HepG2 (cell line): ENCODE data around the gene HSPA1A. TPM values are rescaled to one million over a fixed set of nuclear protein-coding genes. Genes with fewer than 3 reads are reported as not detected.
A peak's percentile ranks its signal among the peaks of the same experiment; 100 is the strongest.
"Not testable (repeated sequence)": the region's sequence is repeated elsewhere in the genome, so short reads cannot be mapped to it uniquely, and the experiment has no call there.

Experiments used
- ATAC-seq: fragments of 200-7000 bp; cut with Tn5 transposase; 3 replicates; pipeline ENCODE4 v1.9.1; 2020; ENCODE audit warnings: mild to moderate bottlenecking, moderate library complexity
- BruUV-seq: library from RNA; stranded (reverse); fragments of 400-500 nt; replicated peaks from 2 replicates; lab custom pipeline; 2021; lab: Mats Ljungman, UMichigan
- CTCF ChIA-PET: fragments of 300-600 bp; formaldehyde crosslinking; extraction: SDS; loops from one replicate; lab custom pipeline; 2021; ENCODE audit warnings: low total read pairs, inconsistent platforms, low intra/inter-chr PET ratio; lab: Yijun Ruan, JAX
- POLR2A ChIA-PET: fragments of 350-600 bp; sonication (Branson Sonifier 250); formaldehyde crosslinking; loops from one replicate; lab custom pipeline; 2020; ENCODE audit warnings: antibody characterized with exemption, inconsistent platforms; lab: Yijun Ruan, JAX
- DNase-seq: peaks from one replicate; pipeline ENCODE4 v3.0.0-alpha.2; 2015; ENCODE audit warnings: low spot score
- FAIRE-seq: peaks from 3 replicates; lab custom pipeline; 2011; peaks lifted over from hg19 to GRCh38; lab: Jason Lieb, UNC
- H2AFZ ChIP-seq: one replicate; pipeline ENCODE4 v1.6.1; 2011; ENCODE audit warnings: low read length, inconsistent platforms
- H3K27ac ChIP-seq: fragments of 300-600 bp; 3 replicates; pipeline ENCODE4 v1.8.0; 2011; ENCODE audit warnings: mixed run types, mild to moderate bottlenecking, mixed read lengths, low read length, inconsistent platforms; ENCODE audit not compliant: insufficient read depth; ENCODE audit errors: extremely low read length
- H3K27me3 ChIP-seq, 2 experiments: fragments of 200-600 bp in 1 of 2; 2 replicates in 1 of 2; 3 replicates in 1 of 2; pipeline versions ENCODE4 v1.6.0 to v1.8.0; 2011; ENCODE audit warnings: low read length in 2 of 2, mild to moderate bottlenecking in 2 of 2, moderate library complexity in 2 of 2, inconsistent platforms in 1 of 2; ENCODE audit not compliant: insufficient read depth in 2 of 2, control insufficient read depth in 1 of 2
- H3K36me3 ChIP-seq, 2 experiments: fragments of 200-600 bp in 1 of 2; replicated peaks in 1 of 2; 2 replicates in 1 of 2; 3 replicates in 1 of 2; pipeline versions ENCODE4 v1.5.1 to v1.8.0; 2011; ENCODE audit warnings: low read length in 2 of 2, inconsistent platforms in 1 of 2; ENCODE audit not compliant: insufficient read depth in 2 of 2, control insufficient read depth in 1 of 2
- H3K4me1 ChIP-seq: 2 replicates; pipeline ENCODE4 v1.5.1; 2012; ENCODE audit warnings: low read length, inconsistent platforms; ENCODE audit not compliant: insufficient read depth
- H3K4me2 ChIP-seq: 2 replicates; pipeline ENCODE4 v1.6.0; 2011; ENCODE audit warnings: low read depth, low read length, inconsistent platforms
- H3K4me3 ChIP-seq, 3 experiments: fragments of 200-600 bp in 1 of 3; sonication (generic), shearing (Covaris generic) in 1 of 3; replicated peaks in 1 of 3; 2 replicates each; pipeline ENCODE4 v1.5.1; 2011 to 2016; ENCODE audit warnings: low read length in 3 of 3, inconsistent platforms in 2 of 3, low read depth in 2 of 3, mild to moderate bottlenecking in 2 of 3, control low read depth in 1 of 3, mixed read lengths in 1 of 3; ENCODE audit not compliant: insufficient read depth in 1 of 3
- H3K79me2 ChIP-seq: one replicate; pipeline ENCODE4 v1.6.1; 2011; ENCODE audit warnings: low read length, inconsistent platforms; ENCODE audit not compliant: insufficient read depth
- H3K9ac ChIP-seq: 2 replicates; pipeline ENCODE4 v1.6.0; 2011; ENCODE audit warnings: mild to moderate bottlenecking, low read depth, low read length, inconsistent platforms; ENCODE audit not compliant: insufficient read depth
- H3K9me3 ChIP-seq: 2 replicates; pipeline ENCODE4 v1.5.1; 2012; ENCODE audit warnings: mild to moderate bottlenecking, low read length
- H4K20me1 ChIP-seq: 2 replicates; pipeline ENCODE4 v1.6.0; 2011; ENCODE audit warnings: inconsistent platforms, mild to moderate bottlenecking, low read length, moderate library complexity; ENCODE audit not compliant: insufficient read depth
- ATF7-NPFF ChIP-seq: sonication (generic); formaldehyde crosslinking; IDR thresholded peaks from 2 replicates; pipeline ENCODE4 v1.8.1; 2023; ENCODE audit warnings: mild to moderate bottlenecking, low read depth, missing genetic modification reagents, moderate library complexity
- CHCHD3 ChIP-seq: sonication (generic); formaldehyde crosslinking; IDR thresholded peaks from 2 replicates; pipeline ENCODE4 v1.8.0; 2022; ENCODE audit warnings: mild to moderate bottlenecking, missing genetic modification reagents, moderate library complexity
- NFE2L1 ChIP-seq: sonication (generic); formaldehyde crosslinking; IDR thresholded peaks from 2 replicates; pipeline ENCODE4 v1.4.0; 2020; ENCODE audit warnings: missing genetic modification reagents, mild to moderate bottlenecking, borderline replicate concordance
- POGZ ChIP-seq: sonication (generic); formaldehyde crosslinking; IDR thresholded peaks from 2 replicates; pipeline ENCODE4 v1.4.0; 2020; ENCODE audit warnings: mild to moderate bottlenecking, missing genetic modification reagents
- RBFOX2 ChIP-seq: fragments of 200-400 bp; formaldehyde crosslinking; IDR thresholded peaks from 2 replicates; pipeline ENCODE4 v1.6.1; 2017; ENCODE audit warnings: low read depth, mild to moderate bottlenecking, low read length
- RXRA ChIP-seq: sonication (generic); formaldehyde crosslinking; IDR thresholded peaks from 2 replicates; pipeline ENCODE4 v1.5.1; 2020; ENCODE audit warnings: missing genetic modification reagents
- SALL1 ChIP-seq: sonication (generic); formaldehyde crosslinking; IDR thresholded peaks from 2 replicates; pipeline ENCODE4 v1.8.0; 2022; ENCODE audit warnings: mild to moderate bottlenecking, missing genetic modification reagents
- SP4 ChIP-seq: sonication (generic); formaldehyde crosslinking; IDR thresholded peaks from 2 replicates; pipeline ENCODE4 v1.8.1; 2023; ENCODE audit warnings: mild to moderate bottlenecking, missing genetic modification reagents
- TARDBP ChIP-seq: sonication (generic); formaldehyde crosslinking; IDR thresholded peaks from 2 replicates; pipeline ENCODE4 v1.8.0; 2022; ENCODE audit warnings: mild to moderate bottlenecking, missing genetic modification reagents
- ZBTB33 ChIP-seq: sonication (generic); formaldehyde crosslinking; IDR thresholded peaks from 2 replicates; pipeline ENCODE4 v1.4.0; 2020; ENCODE audit warnings: missing genetic modification reagents
- ZBTB38 ChIP-seq: sonication (generic); formaldehyde crosslinking; IDR thresholded peaks from 2 replicates; pipeline ENCODE4 v1.5.1; 2020; ENCODE audit warnings: mild to moderate bottlenecking, missing genetic modification reagents
- ZNF687 ChIP-seq: sonication (generic); formaldehyde crosslinking; IDR thresholded peaks from 2 replicates; pipeline ENCODE4 v1.5.1; 2020; ENCODE audit warnings: mild to moderate bottlenecking, missing genetic modification reagents, moderate library complexity
- ZNF768 ChIP-seq: sonication (generic); formaldehyde crosslinking; IDR thresholded peaks from 2 replicates; pipeline ENCODE4 v1.4.0; 2020; ENCODE audit warnings: missing genetic modification reagents
- WGBS: methylation state at CpG from one replicate; pipeline ENCODE4 v1.1.6; 2017; ENCODE audit warnings: low lambda C conversion rate; 5-methylcytosine and 5-hydroxymethylcytosine counted together
- in situ Hi-C: cut with HindIII; loops from 2 replicates; pipeline ENCODE4 v1.10.0; 2017; ENCODE audit warnings: low pct_unique_long_range_greater_than_20kb; ENCODE audit not compliant: extremely low pct_ligation_motif_present
- intact Hi-C: fragments of 100-400 bp; cut with micrococcal nuclease; formaldehyde crosslinking; loops from one replicate; pipeline ENCODE4 v1.10.0; 2022; ENCODE audit not compliant: unreplicated experiment
- polyA plus RNA-seq, 8 experiments: library from polyadenylated mRNA; depleted of rRNA in 3 of 8; stranded (reverse) in 7 of 8; unstranded in 1 of 8; fragments of >200 nt; fragmentation: Illumina TruSeq in 4 of 8; extraction: Trizol in 4 of 8; gene quantifications; 2 replicates each; pipeline versions ENCODE4 v1.2.1 to v1.2.3, GENCODE V29; 2011 to 2016; ENCODE audit warnings: low read depth in 4 of 8, missing spikeins in 1 of 8, mixed read lengths in 1 of 8; ENCODE audit not compliant: insufficient read depth in 1 of 8
- total RNA-seq, 5 experiments: library from RNA; depleted of rRNA; stranded (reverse); fragments of >200 nt; fragmentation: Illumina TruSeq; extraction: Trizol; gene quantifications; 2 replicates each; pipeline ENCODE4 v1.2.3, GENCODE V29; 2016; ENCODE audit warnings: low read depth in 1 of 5

The HSPA1A gene
- total and polyA plus RNA-seq, 2 of the 13 experiments (the other 11 are each of a cell fraction or from before 2014, with no cell fraction given) = 44.5 to 85.0 TPM

GRCh38 chr6:31851980-31852718 is 36.8 kb downstream of the HSPA1A start:
- peaks cover 35% of the 10 kb centered on the region for H3K4me1 ChIP-seq
- peak; percentile 36 for ATAC-seq
- H3K79me2 ChIP-seq, DNase-seq, H3K9ac ChIP-seq, H3K27me3 ChIP-seq, H3K4me3 ChIP-seq, H3K36me3 ChIP-seq, CTCF ChIA-PET, H3K9me3 ChIP-seq, H3K27ac ChIP-seq, H3K4me2 ChIP-seq, FAIRE-seq, intact Hi-C loops, H4K20me1 ChIP-seq, in situ Hi-C loops, H2AFZ ChIP-seq, BruUV-seq: not testable (repeated sequence)
- POLR2A ChIA-PET = interaction anchor here (0.6 to 5.9 kb wide), 21 partner anchors 8 to 343 kb away, joined by 3 to 93 read pairs (median 3); partner anchors contain the start of genes C2, C6orf47, CFB and CSNK2B
- 94% methylated on average over 19 of the region's 35 CpGs for WGBS
- TF ChIP-seq RXRA (peak; percentile 22; the same call in 1 of the 2 replicates), SP4 (0 out of 2 replicates have a peak, but pooled peaks have one; percentile 29), SALL1 (0 out of 2 replicates have a peak, but pooled peaks have one; percentile 10), ZBTB33 (CRISPR knock-in tag) (peak; percentile 7; the same call in 1 of the 2 replicates), NFE2L1 (CRISPR knock-in tag) (0 out of 2 replicates have a peak, but pooled peaks have one; percentile 53), POGZ (CRISPR knock-in tag) (0 out of 2 replicates have a peak, but pooled peaks have one; percentile 15), CHCHD3 (CRISPR knock-in tag) (0 out of 2 replicates have a peak, but pooled peaks have one; percentile 64), ZBTB38 (CRISPR knock-in tag) (peak; percentile 72), TARDBP (CRISPR knock-in tag) (0 out of 2 replicates have a peak, but pooled peaks have one; percentile 12), ZNF687 (CRISPR knock-in tag) (peak; percentile 23; the same call in 1 of the 2 replicates), RBFOX2 (0 out of 2 replicates have a peak, but pooled peaks have one; percentile 33), ATF7-NPFF (CRISPR knock-in tag) (0 out of 2 replicates have a peak, but pooled peaks have one; percentile 25), ZNF768 (CRISPR knock-in tag) (peak; percentile 22; the same call in 1 of the 2 replicates)
